ENCODE data around the gene DICER1. TPM values are rescaled to one million over a fixed set of nuclear protein-coding genes. Genes with fewer than 3 reads are reported as not detected.

DICER1 gene
- total and polyA plus RNA-seq, 2 experiments from 2014 or later: 21.4 to 59.2 TPM

- Histone ChIP-seq H4K20me1 (replicated peaks; ENCODE audit: insufficient read depth) (no peaks in the 10 kb centered on the region; the same call in 1 of the 2 replicates), H3K79me2 (replicated peaks; ENCODE audit: insufficient read depth) (peaks cover 14% of the 10 kb centered on the region; the same call in 1 of the 2 replicates), H3K9me2 (ENCODE audit: insufficient read depth) (no peaks in the 10 kb centered on the region), H3K4me3 (no peak overlapping the region), H3K27ac (ENCODE audit: low read depth) (no peak overlapping the region), H3K4me1 (ENCODE audit: insufficient read depth) (peaks cover 9% of the 10 kb centered on the region; the same call in 1 of the 2 replicates), H3F3A (replicated peaks; ENCODE audit: low read depth) (no peaks in the 10 kb centered on the region), H3K36me3 (ENCODE audit: insufficient read depth) (0 out of 2 replicates have a peak, but pooled peaks cover 3% of the 10 kb centered on the region), H2AFZ (no peak overlapping the region), H3K27me3 (ENCODE audit: insufficient read depth) (no peaks in the 10 kb centered on the region), H3K4me2 (no peak overlapping the region)
- ATAC-seq (no peak), DNase-seq (ENCODE audit: low spot score) (no peak)
- H3K4me3 Mint-ChIP-seq: no peak overlapping the region
- no peak overlapping the region for H3K27ac Mint-ChIP-seq
- H3K36me3 Mint-ChIP-seq (ENCODE audit: low read depth): peaks cover 44% of the 10 kb centered on the region
- peaks cover 2% of the 10 kb centered on the region for H3K27me3 Mint-ChIP-seq (ENCODE audit: insufficient read depth, low read depth, poor library complexity)
- no peak for TF ChIP-seq REST (IDR thresholded peaks at IDR 0.05; ENCODE audit: unreplicated experiment)
- TF ChIP-seq NANOG (IDR thresholded peaks at IDR 0.05; ENCODE audit: borderline replicate concordance): no peak
- peaks cover 26% of the 10 kb centered on the region for H3K4me1 Mint-ChIP-seq
- H3K9me3 Mint-ChIP-seq: no peaks in the 10 kb centered on the region
Observed at GRCh38 chr14:95097385-95097784, 59.9 kb downstream of the DICER1 start.

- Mint-ChIP-seq H3K27me3 (ENCODE audit: insufficient read depth, low read depth, poor library complexity) (peaks cover 2% of the 10 kb centered on the region), H3K36me3 (ENCODE audit: low read depth) (peaks cover 37% of the 10 kb centered on the region), H3K9me3 (no peaks in the 10 kb centered on the region), H3K27ac (no peak overlapping the region), H3K4me3 (no peak overlapping the region), H3K4me1 (peaks cover 26% of the 10 kb centered on the region)
- 0 out of 2 replicates have a peak, but pooled peaks cover 3% of the 10 kb centered on the region for H3K36me3 ChIP-seq (ENCODE audit: insufficient read depth)
- H3K27ac ChIP-seq (ENCODE audit: low read depth): no peak overlapping the region
- no peaks in the 10 kb centered on the region for H3K27me3 ChIP-seq (ENCODE audit: insufficient read depth)
- H3K79me2 ChIP-seq (replicated peaks; ENCODE audit: insufficient read depth): peaks cover 9% of the 10 kb centered on the region; the same call in 1 of the 2 replicates
- H2AFZ ChIP-seq: no peak overlapping the region
- no peaks in the 10 kb centered on the region for H3K9me2 ChIP-seq (ENCODE audit: insufficient read depth)
- no peak for DNase-seq (ENCODE audit: low spot score)
- no peak overlapping the region for H3K4me3 ChIP-seq
- H4K20me1 ChIP-seq (replicated peaks; ENCODE audit: insufficient read depth): no peaks in the 10 kb centered on the region; the same call in 1 of the 2 replicates
- peak; percentile 61 for ATAC-seq
- peaks cover 9% of the 10 kb centered on the region; the same call in 1 of the 2 replicates for H3K4me1 ChIP-seq (ENCODE audit: insufficient read depth)
- no peak overlapping the region for H3K4me2 ChIP-seq
- no peaks in the 10 kb centered on the region for H3F3A ChIP-seq (replicated peaks; ENCODE audit: low read depth)
- TF ChIP-seq POLR2AphosphoS5 (IDR thresholded peaks at IDR 0.05; ENCODE audit: low read depth) (no peak), CTCF (conservative IDR thresholded peaks at IDR 0.05; ENCODE audit: low read depth in 2 of 2) (no peak), ETS1 (IDR thresholded peaks at IDR 0.05) (no peak), REST (IDR thresholded peaks at IDR 0.05; ENCODE audit: unreplicated experiment) (no peak), CREB1 (CRISPR knock-in tag; IDR thresholded peaks at IDR 0.05; ENCODE audit: low read depth) (no peak), NANOG (IDR thresholded peaks at IDR 0.05; ENCODE audit: borderline replicate concordance) (no peak)
Observed at GRCh38 chr14:95096476-95096875, 60.9 kb downstream of the DICER1 start.
